ENCODE measurements around the gene RGS6. TPM values are rescaled to one million over a fixed set of nuclear protein-coding genes. Genes with fewer than 3 reads are reported as not detected.

RGS6 gene
- total RNA-seq, 2 experiments from 2014 or later, result 1.5 to 3.1 TPM

DNA sequence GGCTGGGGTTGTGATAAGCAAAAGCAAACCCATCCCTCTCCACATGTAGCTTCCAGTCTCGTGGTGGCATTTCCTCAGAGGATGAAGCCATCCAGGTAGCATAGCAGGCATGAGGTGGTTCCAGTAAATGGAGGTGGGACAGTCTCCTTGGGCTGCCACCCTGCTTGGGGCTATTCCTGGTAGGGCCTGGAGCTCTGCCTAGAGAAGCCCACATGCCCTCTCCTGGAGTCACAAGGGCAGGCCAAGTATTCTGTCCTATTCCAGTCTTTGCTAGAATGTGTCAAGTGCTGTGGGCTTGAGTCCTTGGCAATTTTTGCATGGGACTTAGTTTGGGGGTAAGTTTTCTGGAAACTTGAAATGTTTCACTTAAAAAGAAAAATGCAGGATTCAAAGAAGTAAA is 491.7 kb downstream of the RGS6 start:
- Mint-ChIP-seq H3K4me3 (no peak overlapping the region), H3K9me3 (ENCODE audit: low read depth) (peaks cover 16% of the 10 kb centered on the region), H3K27me3 (peaks cover 47% of the 10 kb centered on the region), H3K36me3 (peaks cover 31% of the 10 kb centered on the region), H3K27ac (no peak overlapping the region), H3K4me1 (peaks cover 12% of the 10 kb centered on the region)
- ATAC-seq (no peak), DNase-seq (no peak)
- CTCF ChIA-PET, result interaction anchor here (1.1 kb wide), 1 partner anchor 13 kb away, joined by 3 read pairs; no protein-coding TSS in a partner anchor

DNA sequence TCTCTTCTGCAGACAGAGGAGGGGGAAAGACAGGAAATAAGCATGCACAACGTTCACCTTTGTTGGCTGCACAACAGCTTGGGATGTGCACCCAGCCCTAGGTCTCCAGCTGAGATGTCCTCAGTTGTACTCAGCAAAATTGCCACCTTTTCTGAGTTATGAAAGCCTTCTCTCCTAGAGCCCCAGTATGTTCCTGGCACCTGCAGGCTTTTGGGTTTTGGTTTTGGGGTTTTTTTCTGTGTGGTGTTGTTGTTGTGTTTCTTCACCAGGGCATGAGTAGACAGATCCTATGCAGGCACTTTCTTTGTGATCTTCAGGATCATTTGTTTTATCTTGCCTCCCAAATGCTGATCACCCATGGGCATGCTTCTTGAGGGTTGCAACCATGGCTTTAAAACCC is 498.2 kb downstream of the RGS6 start:
- peaks cover 38% of the 10 kb centered on the region for H3K4me1 Mint-ChIP-seq
- no peak overlapping the region for H3K27ac Mint-ChIP-seq
- peaks cover 25% of the 10 kb centered on the region for H3K9me3 Mint-ChIP-seq (ENCODE audit: low read depth)
- no peak overlapping the region for H3K4me3 Mint-ChIP-seq
- DNase-seq (no peak), ATAC-seq (no peak)
- H3K27me3 Mint-ChIP-seq, result peaks cover 19% of the 10 kb centered on the region
- CTCF ChIA-PET, result no interaction called here
- peaks cover 62% of the 10 kb centered on the region for H3K36me3 Mint-ChIP-seq

DNA sequence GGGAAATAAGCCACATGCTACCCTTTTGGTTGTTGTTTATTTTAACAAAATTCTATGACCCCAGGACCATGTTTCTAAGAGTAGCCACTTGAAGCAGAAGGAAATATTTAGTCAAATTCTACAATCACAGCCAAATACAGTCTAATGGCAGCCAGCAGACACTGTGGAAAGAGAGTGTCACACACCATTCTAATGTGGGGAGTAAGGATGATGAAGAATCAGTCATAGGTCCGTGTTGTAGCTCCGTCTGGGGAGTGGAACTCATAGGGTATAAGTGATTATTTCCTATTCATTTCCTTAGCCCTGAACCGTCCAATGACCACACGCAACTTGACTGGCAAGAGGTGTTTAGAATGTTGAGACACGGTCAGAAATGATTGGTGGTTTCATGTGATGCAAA is 500.5 kb downstream of the RGS6 start:
- no peak for ATAC-seq
- CTCF ChIA-PET, result interaction anchor here (2.5 kb wide), 1 partner anchor 12 kb away, joined by 8 read pairs; no protein-coding TSS in a partner anchor
- H3K27me3 Mint-ChIP-seq, result peaks cover 6% of the 10 kb centered on the region
- peaks cover 17% of the 10 kb centered on the region for H3K9me3 Mint-ChIP-seq (ENCODE audit: low read depth)
- H3K27ac Mint-ChIP-seq, result no peak overlapping the region
- no peak overlapping the region for H3K4me3 Mint-ChIP-seq
- DNase-seq, result no peak
- peaks cover 53% of the 10 kb centered on the region for H3K4me1 Mint-ChIP-seq
- H3K36me3 Mint-ChIP-seq, result peaks cover 66% of the 10 kb centered on the region

DNA sequence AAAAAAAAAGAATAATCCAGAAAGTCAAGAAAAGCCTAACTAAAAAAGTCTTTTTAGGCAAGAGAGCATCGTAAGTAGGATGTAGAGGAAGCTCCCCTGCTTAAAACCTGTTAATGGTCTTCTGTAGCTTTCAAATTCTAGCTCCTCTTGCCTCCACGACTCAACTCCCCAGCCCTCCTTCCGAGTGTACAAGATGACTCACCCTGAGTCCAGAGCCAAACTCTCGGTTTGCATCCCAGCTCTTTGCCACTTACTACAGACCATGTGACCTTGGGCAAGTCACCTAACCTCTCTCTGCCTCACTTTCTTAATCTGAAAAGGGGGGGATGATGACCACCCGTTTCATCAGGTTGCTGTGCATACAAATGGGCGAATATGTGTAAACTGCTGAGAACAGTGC is 501.3 kb downstream of the RGS6 start:
- peaks cover 64% of the 10 kb centered on the region for H3K36me3 Mint-ChIP-seq
- DNase-seq, result no peak
- no peak overlapping the region for H3K27ac Mint-ChIP-seq
- CTCF ChIA-PET, result interaction anchor here (1.0 to 2.5 kb wide), 3 partner anchors 13 to 409 kb away, joined by 3 to 8 read pairs (median 4); no protein-coding TSS in a partner anchor
- H3K4me3 Mint-ChIP-seq, result no peak overlapping the region
- H3K9me3 Mint-ChIP-seq (ENCODE audit: low read depth), result peaks cover 12% of the 10 kb centered on the region
- peaks cover 5% of the 10 kb centered on the region for H3K27me3 Mint-ChIP-seq
- H3K4me1 Mint-ChIP-seq, result peaks cover 60% of the 10 kb centered on the region
- ATAC-seq, result no peak

DNA sequence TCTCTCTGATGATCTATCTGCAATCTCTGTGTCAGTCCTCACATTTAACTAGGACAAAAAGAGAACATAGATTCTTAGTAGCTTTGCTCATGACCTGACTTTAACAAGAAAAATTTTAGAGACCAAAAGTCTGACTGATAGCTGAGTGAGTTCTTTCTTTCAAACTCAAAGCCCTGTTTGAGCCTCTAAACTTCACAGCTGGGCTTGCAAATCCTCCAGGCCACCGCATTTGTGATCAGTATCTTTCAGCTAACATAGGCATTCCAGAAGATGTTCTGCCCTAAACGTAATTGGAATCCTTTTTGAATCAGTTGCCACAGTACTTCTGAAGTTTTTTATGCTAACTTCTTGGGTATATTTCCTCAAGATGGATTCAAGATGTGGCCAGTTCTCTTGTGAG is 502.6 kb downstream of the RGS6 start:
- Mint-ChIP-seq H3K4me3 (no peak overlapping the region), H3K36me3 (peaks cover 61% of the 10 kb centered on the region), H3K27ac (peak overlapping the region; percentile 19), H3K27me3 (peaks cover 4% of the 10 kb centered on the region), H3K9me3 (ENCODE audit: low read depth) (peaks cover 4% of the 10 kb centered on the region), H3K4me1 (peaks cover 74% of the 10 kb centered on the region)
- DNase-seq, result no peak
- CTCF ChIA-PET, result interaction anchor here (0.8 to 2.5 kb wide), 6 partner anchors 14 to 79 kb away, joined by 3 to 8 read pairs (median 3); no protein-coding TSS in a partner anchor
- ATAC-seq, result no peak

DNA sequence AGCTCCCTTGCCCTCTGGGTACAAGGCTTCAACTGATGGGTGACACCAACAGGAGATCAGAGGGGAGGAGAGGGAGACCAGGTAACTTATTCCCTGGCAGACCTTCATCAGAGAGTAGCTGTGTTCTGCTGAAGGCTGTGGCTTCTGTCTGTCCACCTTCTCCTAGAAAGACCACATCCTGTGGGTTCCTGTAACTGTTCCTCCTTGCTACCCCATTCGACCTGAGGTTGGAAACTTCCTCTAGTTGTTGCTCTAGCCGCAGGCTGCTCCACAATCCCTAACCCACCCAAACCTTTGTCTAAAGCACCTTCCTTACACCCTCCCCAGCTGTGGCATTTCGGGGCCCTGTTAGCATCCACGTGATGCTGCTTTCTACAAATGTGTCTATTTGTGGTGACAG is 507.5 kb downstream of the RGS6 start:
- peak; percentile 68 for ATAC-seq
- H3K36me3 Mint-ChIP-seq, result peaks cover 28% of the 10 kb centered on the region
- peak; percentile 89 for DNase-seq

DNA sequence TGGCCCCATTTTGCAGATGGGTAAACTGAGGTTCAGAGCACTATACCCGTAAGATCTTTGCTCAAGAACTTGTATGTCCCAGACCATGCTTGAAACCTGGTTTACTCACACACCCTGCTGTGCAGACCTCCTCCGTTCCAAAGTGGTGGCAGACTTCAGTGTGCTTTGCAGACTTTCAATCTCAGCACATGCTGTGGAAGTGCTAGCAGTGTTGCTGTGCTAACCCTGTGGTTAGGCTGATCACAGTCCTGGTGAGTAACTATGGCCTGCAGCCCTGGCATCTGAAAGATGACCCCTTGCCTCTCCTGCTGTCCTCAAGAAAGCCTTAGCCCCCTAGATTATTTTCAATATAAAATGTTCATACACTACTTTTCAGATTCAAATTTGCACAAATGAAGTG is 511.0 kb downstream of the RGS6 start:
- Mint-ChIP-seq H3K27me3 (no peaks in the 10 kb centered on the region), H3K4me1 (peaks cover 88% of the 10 kb centered on the region), H3K9me3 (ENCODE audit: low read depth) (no peaks in the 10 kb centered on the region), H3K4me3 (no peak overlapping the region), H3K27ac (peak overlapping the region; percentile 83), H3K36me3 (peaks cover 13% of the 10 kb centered on the region)
- peak; percentile 48 for DNase-seq
- no peak for ATAC-seq
- CTCF ChIA-PET, result interaction anchor here (1.2 to 1.8 kb wide), 4 partner anchors 22 to 35 kb away, joined by 3 to 5 read pairs (median 3); no protein-coding TSS in a partner anchor

More for the DNA sequence above, 507.5 kb downstream of the RGS6 start:
- peak overlapping the region; percentile 86 for H3K27ac Mint-ChIP-seq
- H3K4me1 Mint-ChIP-seq, result peaks cover 95% of the 10 kb centered on the region
- peak overlapping the region; percentile 68 for H3K4me3 Mint-ChIP-seq
- CTCF ChIA-PET, result interaction anchor here (1.0 to 4.8 kb wide), 12 partner anchors 10 to 465 kb away, joined by 3 to 29 read pairs (median 8); no protein-coding TSS in a partner anchor
- no peaks in the 10 kb centered on the region for H3K27me3 Mint-ChIP-seq
- no peaks in the 10 kb centered on the region for H3K9me3 Mint-ChIP-seq (ENCODE audit: low read depth)

DNA sequence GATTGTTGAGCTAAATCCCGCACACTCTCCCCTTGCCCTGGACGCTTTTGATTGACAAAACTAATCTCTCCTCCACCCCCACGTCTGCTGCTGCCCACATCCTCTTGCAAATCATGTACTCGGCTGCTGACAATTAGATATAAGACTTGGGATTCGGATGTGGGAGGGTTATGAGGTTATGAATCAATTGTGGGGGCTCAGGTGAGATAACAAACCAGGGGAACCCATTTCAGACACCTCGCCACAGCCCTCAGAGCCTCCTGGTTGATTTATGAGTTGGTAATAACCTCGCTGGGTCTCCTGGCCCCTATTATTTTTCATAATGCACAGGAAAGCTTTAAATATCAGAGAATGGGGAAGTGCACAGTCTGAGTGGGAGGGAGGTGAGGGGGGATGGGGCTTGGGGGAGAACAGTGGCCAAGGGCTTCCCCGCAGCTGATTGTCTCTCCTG is 511.8 kb downstream of the RGS6 start:
- Mint-ChIP-seq H3K27me3 (no peaks in the 10 kb centered on the region), H3K9me3 (ENCODE audit: low read depth) (no peaks in the 10 kb centered on the region), H3K36me3 (peaks cover 5% of the 10 kb centered on the region), H3K4me1 (peaks cover 84% of the 10 kb centered on the region), H3K4me3 (peak overlapping the region; percentile 28), H3K27ac (peak overlapping the region; percentile 83)
- peak; percentile 57 for ATAC-seq
- CTCF ChIA-PET, result interaction anchor here (1.1 to 1.8 kb wide), 5 partner anchors 23 to 72 kb away, joined by 3 to 5 read pairs (median 3); no protein-coding TSS in a partner anchor
- DNase-seq, result peak; percentile 86

DNA sequence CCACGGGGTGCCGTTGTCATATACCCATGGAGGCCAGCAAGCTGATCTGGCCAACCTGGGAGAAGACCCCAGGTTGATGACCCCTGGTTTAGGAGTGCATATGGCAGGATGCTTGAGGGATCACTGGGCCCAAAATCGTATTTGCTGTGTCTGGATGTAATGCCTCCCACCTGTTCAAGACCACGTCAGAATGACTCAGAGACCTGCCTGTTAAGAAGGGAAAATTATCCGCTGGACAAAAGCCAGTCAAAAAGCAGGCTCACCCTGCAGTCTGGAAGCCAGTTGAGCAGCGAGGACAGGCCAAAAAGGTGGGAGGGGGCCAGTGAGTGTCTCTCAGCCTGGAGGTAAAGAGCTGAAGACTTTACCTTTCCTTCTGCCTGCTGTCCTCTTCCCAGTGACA is 512.5 kb downstream of the RGS6 start:
- Mint-ChIP-seq H3K9me3 (ENCODE audit: low read depth) (no peaks in the 10 kb centered on the region), H3K4me1 (peaks cover 83% of the 10 kb centered on the region), H3K4me3 (peak overlapping the region; percentile 28), H3K27me3 (no peaks in the 10 kb centered on the region), H3K27ac (peak overlapping the region; percentile 83), H3K36me3 (peaks cover 3% of the 10 kb centered on the region)
- CTCF ChIA-PET, result interaction anchor here (1.1 to 1.3 kb wide), 2 partner anchors 23 to 72 kb away, joined by 3 read pairs; no protein-coding TSS in a partner anchor
- ATAC-seq, result no peak
- DNase-seq, result no peak

DNA sequence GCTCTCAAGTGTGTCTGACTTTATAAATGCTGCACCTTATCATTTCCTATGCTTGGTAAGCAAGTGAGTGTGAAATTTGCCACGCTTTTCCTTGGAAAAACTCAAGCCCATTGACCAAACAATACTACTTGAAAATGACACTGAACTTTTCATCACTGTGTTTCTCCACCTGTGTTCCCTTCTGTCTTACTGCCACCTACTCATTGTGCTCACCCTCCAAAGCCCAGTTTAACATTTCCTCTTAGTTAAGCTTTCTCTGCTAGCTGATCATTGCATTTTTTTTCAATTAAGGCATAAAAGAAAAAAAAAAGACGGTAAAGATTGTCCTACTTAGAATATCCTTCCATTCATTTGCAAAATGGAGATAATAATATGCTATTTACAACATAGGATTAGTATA is 516.0 kb downstream of the RGS6 start:
- Mint-ChIP-seq H3K9me3 (ENCODE audit: low read depth) (no peaks in the 10 kb centered on the region), H3K4me1 (peaks cover 79% of the 10 kb centered on the region), H3K4me3 (no peak overlapping the region), H3K36me3 (peaks cover 7% of the 10 kb centered on the region), H3K27ac (no peak overlapping the region), H3K27me3 (no peaks in the 10 kb centered on the region)
- CTCF ChIA-PET, result interaction anchor here (0.7 to 2.5 kb wide), 2 partner anchors 9 to 29 kb away, joined by 4 to 16 read pairs; no protein-coding TSS in a partner anchor
- ATAC-seq (no peak), DNase-seq (no peak)

DNA sequence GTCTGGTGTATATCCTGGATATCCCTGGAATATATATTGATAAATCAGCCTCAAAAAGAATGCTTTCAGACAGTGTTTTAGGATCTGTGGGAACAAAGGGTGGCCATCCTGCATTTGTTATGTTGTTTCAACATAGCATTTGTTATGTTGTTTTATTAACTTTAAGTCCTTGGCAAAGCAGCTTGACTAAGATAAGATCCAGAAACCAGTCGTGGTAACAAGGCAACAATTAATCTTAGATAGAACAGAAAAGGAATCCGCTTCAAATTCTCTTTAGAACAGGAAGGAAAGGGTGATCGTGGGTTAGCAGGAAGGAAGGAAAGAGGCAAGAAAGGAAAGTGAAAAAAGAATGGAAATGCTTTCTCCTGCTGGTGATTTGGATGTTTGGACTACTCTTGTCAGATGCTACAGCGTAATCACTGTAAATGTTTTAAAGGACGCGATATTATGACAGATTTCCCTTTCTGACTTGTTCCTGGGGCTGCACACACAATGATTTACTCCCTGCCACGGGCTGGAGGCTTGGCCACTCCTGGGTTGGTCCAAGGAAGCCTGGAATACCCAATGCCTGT is 518.3 kb downstream of the RGS6 start:
- ATAC-seq (no peak), DNase-seq (no peak)
- Mint-ChIP-seq H3K4me3 (peak overlapping the region; percentile 5), H3K27me3 (no peaks in the 10 kb centered on the region), H3K27ac (peak overlapping the region; percentile 95), H3K9me3 (ENCODE audit: low read depth) (no peaks in the 10 kb centered on the region), H3K36me3 (peaks cover 10% of the 10 kb centered on the region), H3K4me1 (peaks cover 71% of the 10 kb centered on the region)
- CTCF ChIA-PET, result interaction anchor here (1.3 to 2.5 kb wide), 4 partner anchors 11 to 27 kb away, joined by 3 to 16 read pairs (median 8); no protein-coding TSS in a partner anchor

DNA sequence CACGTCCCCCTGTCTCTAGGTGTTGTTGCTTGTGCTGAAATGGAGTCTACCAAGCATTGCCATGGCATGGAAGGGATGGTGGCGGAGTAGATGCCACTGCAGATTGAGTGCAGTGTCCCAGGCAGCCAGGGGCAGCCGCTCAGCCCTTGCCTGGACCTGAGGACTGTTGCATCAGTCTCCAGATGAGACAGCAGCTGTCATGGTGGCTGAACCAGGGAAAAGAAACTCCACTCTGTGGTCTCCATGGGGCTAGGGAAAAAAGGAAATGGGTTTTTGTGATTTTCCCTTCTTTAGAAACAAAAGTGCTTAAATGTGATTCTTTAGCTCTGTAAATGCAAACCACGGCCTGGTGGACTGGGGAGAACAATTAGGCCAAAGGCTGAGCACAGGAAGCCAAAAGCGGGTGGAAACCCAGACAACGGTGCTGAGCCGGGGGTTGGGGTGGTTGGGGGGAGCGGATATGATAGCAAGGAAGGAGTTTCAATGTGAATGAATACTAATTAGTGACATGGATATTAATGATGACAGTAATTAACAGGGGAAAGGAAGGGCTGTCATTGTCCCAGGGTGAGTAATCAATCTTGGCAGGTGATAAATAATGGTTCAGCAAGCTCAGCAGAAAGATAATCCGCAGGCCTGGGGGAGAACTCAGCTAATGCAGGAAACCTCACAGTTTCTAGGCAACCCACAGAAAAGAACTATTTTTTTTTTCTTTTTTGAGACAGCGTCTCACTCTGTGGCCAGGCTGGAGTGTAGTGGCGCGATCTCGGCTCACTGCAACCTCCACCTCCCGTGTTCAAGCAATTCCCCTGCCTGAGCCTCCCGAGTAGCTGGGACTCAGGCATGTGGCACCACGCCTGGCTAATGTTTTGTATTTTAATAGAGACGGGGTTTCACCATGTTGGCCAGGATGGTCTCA is 519.1 kb downstream of the RGS6 start:
- CTCF ChIA-PET, result interaction anchor here (0.6 to 1.3 kb wide), 6 partner anchors 9 to 30 kb away, joined by 3 to 14 read pairs (median 6); no protein-coding TSS in a partner anchor
- peaks cover 71% of the 10 kb centered on the region for H3K4me1 Mint-ChIP-seq
- no peaks in the 10 kb centered on the region for H3K9me3 Mint-ChIP-seq (ENCODE audit: low read depth)
- peak overlapping the region; percentile 95 for H3K27ac Mint-ChIP-seq
- no peaks in the 10 kb centered on the region for H3K27me3 Mint-ChIP-seq
- DNase-seq, result peak; percentile 86
- peaks cover 10% of the 10 kb centered on the region for H3K36me3 Mint-ChIP-seq
- ATAC-seq, result peak; percentile 79
- H3K4me3 Mint-ChIP-seq, result peak overlapping the region; percentile 27

DNA sequence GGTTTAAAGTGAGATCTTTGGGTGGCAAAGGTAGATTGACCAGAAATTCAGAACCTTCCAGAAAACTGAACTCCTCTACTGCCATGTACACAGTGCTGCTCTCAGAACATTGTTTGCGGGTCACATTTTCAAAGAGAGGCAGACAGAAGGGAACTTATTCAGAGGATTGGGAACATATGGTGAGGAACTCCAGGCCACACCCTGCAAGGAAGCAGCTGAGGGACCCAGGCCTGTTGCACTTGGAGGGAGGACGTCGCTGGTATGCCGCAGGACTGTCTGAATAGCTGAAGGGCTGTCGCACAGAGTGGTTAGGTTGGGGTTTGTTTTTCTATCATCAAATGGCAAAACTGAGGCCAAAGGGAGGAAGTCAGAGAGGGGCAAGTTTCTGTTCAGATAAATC is 520.5 kb downstream of the RGS6 start:
- DNase-seq, result no peak
- Mint-ChIP-seq H3K27ac (peak overlapping the region; percentile 95), H3K4me1 (peaks cover 64% of the 10 kb centered on the region), H3K27me3 (peaks cover 4% of the 10 kb centered on the region), H3K4me3 (no peak overlapping the region), H3K36me3 (peaks cover 7% of the 10 kb centered on the region), H3K9me3 (ENCODE audit: low read depth) (no peaks in the 10 kb centered on the region)
- CTCF ChIA-PET, result interaction anchor here (1.1 to 2.8 kb wide), 5 partner anchors 13 to 31 kb away, joined by 3 to 9 read pairs (median 8); no protein-coding TSS in a partner anchor
- no peak for ATAC-seq
